GM12878 (cell line): Measurements from ENCODE around the gene GMDS.

Experiments
- CBX3 ChIP-seq: fragments of 200-600 bp; sonication (generic); IDR thresholded peaks from 2 replicates; pipeline ENCODE4 v1.6.1; 2016; ENCODE audit warnings: low read depth, borderline replicate concordance
- CEBPZ ChIP-seq: fragments of 150-350 bp; IDR thresholded peaks from 2 replicates; pipeline ENCODE4 v1.6.1; 2016; ENCODE audit warnings: low read depth, low read length
- CHD4 ChIP-seq: fragments of 200-600 bp; sonication (generic); IDR thresholded peaks from 2 replicates; pipeline ENCODE4 v1.6.1; 2016; ENCODE audit warnings: mild to moderate bottlenecking
- EP300 ChIP-seq, 2 experiments: fragments of 150-350 bp in 1 of 2; IDR thresholded peaks; 2 replicates each; pipeline ENCODE4 v1.6.1; 2011 to 2012; ENCODE audit warnings: low read depth in 2 of 2, low read length in 2 of 2, borderline replicate concordance in 1 of 2, improper control_type of control experiment in 1 of 2, inconsistent platforms in 1 of 2; ENCODE audit not compliant: control insufficient read depth in 1 of 2
- EZH2 ChIP-seq: IDR thresholded peaks from 2 replicates; pipeline ENCODE4 v1.6.1; 2012; ENCODE audit warnings: low read depth, mild to moderate bottlenecking, control low read depth, inconsistent platforms, low read length, borderline replicate concordance; ENCODE audit not compliant: control insufficient read depth
- GATAD2B ChIP-seq: fragments of 450-650 bp; conservative IDR thresholded peaks from 2 replicates; pipeline ENCODE4 v1.6.1; 2017; ENCODE audit warnings: low read depth, mild to moderate bottlenecking, moderate library complexity
- NFYB ChIP-seq: IDR thresholded peaks from 2 replicates; pipeline ENCODE4 v1.6.1; 2011; ENCODE audit warnings: low read depth, mild to moderate bottlenecking, low read length, improper control_type of control experiment, moderate library complexity; ENCODE audit not compliant: insufficient read depth
- PBX3 ChIP-seq: IDR thresholded peaks from 2 replicates; pipeline ENCODE4 v1.6.1; 2011; ENCODE audit warnings: mild to moderate bottlenecking, low read depth, low read length, moderate library complexity; ENCODE audit not compliant: insufficient replicate concordance
- POLR2AphosphoS5 ChIP-seq: IDR thresholded peaks from 2 replicates; pipeline ENCODE4 v1.6.1; 2011; ENCODE audit warnings: mild to moderate bottlenecking, low read length, inconsistent platforms
- REST ChIP-seq: IDR thresholded peaks from 2 replicates; pipeline ENCODE4 v1.6.1; 2012; ENCODE audit warnings: mild to moderate bottlenecking, low read depth, low read length
- SMC3 ChIP-seq: IDR thresholded peaks from 2 replicates; pipeline ENCODE4 v1.6.1; 2011; ENCODE audit warnings: low read length, improper control_type of control experiment, borderline replicate concordance
- ZZZ3 ChIP-seq: IDR thresholded peaks from 2 replicates; pipeline ENCODE4 v1.6.1; 2011; ENCODE audit warnings: low read depth; ENCODE audit not compliant: control insufficient read depth, insufficient read length
- TF ChIP-seq, protein P1 (sequence below), 3 experiments: IDR thresholded peaks in 2 of 3; conservative IDR thresholded peaks in 1 of 3; 2 replicates each; pipeline ENCODE4 v1.5.1; 2011; ENCODE audit warnings: low read depth in 3 of 3, low read length in 3 of 3, mild to moderate bottlenecking in 3 of 3, control low read depth in 2 of 3, moderate library complexity in 2 of 3, inconsistent platforms in 1 of 3, mixed read lengths in 1 of 3; ENCODE audit not compliant: control insufficient read depth in 2 of 3, insufficient read depth in 1 of 3; ENCODE audit errors: extremely low read depth in 1 of 3
- TF ChIP-seq, protein P2 (sequence below): IDR thresholded peaks from 2 replicates; pipeline ENCODE4 v1.6.1; 2012; ENCODE audit warnings: low read length, inconsistent platforms

DNA sequence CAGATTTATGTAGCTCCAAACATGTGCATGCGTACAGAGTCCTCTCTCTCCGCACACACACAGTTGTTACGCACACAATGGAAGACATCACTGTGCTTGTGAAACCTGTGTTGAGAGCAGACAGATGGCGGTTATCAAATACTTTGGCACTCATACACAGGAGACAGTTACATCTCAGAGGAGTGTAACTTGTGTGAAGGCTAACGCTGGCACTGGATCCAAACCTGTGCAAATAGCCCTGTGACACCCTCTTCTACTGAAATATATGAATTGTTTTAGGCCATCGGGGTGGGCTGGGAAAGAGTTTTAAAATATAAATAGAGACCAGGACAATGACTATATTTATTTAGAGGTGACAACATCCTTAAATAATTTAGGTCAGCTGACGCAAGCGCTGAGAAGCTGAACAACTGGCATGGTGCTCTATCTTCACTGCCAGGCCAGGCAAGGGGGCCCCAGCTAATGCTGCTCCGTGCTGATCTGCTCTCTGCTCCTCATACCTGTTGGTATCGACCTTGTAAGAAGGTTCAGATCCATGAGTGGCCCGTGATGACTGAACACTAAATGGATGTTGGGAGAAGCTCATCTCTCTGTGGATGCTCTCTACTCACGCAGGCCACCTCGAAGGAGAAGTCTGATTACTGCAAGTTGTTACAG is 566.2 kb downstream of the GMDS start:
- TF ChIP-seq CHD4 (no peak), GATAD2B (no peak), NFYB (no peak), PBX3 (no peak), SMC3 (no peak), POLR2AphosphoS5 (no peak), REST (no peak), EZH2 (no peak), CBX3 (no peak), ZZZ3 (no peak), CEBPZ (no peak), EP300 (IDR thresholded peaks at IDR 0.05; ENCODE audit: borderline replicate concordance in 1 of 2, control insufficient read depth in 1 of 2, low read depth in 2 of 2, low read length in 2 of 2) (no peak)
- TF ChIP-seq, protein P1, sequence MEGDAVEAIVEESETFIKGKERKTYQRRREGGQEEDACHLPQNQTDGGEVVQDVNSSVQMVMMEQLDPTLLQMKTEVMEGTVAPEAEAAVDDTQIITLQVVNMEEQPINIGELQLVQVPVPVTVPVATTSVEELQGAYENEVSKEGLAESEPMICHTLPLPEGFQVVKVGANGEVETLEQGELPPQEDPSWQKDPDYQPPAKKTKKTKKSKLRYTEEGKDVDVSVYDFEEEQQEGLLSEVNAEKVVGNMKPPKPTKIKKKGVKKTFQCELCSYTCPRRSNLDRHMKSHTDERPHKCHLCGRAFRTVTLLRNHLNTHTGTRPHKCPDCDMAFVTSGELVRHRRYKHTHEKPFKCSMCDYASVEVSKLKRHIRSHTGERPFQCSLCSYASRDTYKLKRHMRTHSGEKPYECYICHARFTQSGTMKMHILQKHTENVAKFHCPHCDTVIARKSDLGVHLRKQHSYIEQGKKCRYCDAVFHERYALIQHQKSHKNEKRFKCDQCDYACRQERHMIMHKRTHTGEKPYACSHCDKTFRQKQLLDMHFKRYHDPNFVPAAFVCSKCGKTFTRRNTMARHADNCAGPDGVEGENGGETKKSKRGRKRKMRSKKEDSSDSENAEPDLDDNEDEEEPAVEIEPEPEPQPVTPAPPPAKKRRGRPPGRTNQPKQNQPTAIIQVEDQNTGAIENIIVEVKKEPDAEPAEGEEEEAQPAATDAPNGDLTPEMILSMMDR (IDR thresholded peaks at IDR 0.05 in 2 of 3, conservative IDR thresholded peaks at IDR 0.05 in 1 of 3; ENCODE audit: control insufficient read depth in 2 of 3, extremely low read depth in 1 of 3, insufficient read depth in 1 of 3, low read depth in 3 of 3, low read length in 3 of 3): no peak
- TF ChIP-seq, protein P2, sequence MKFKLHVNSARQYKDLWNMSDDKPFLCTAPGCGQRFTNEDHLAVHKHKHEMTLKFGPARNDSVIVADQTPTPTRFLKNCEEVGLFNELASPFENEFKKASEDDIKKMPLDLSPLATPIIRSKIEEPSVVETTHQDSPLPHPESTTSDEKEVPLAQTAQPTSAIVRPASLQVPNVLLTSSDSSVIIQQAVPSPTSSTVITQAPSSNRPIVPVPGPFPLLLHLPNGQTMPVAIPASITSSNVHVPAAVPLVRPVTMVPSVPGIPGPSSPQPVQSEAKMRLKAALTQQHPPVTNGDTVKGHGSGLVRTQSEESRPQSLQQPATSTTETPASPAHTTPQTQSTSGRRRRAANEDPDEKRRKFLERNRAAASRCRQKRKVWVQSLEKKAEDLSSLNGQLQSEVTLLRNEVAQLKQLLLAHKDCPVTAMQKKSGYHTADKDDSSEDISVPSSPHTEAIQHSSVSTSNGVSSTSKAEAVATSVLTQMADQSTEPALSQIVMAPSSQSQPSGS: no peak
